GOT3 (cell line): ENCODE results near the gene DGKQ.

Experiments
- DNase-seq: peaks from one replicate; lab custom pipeline; 2025; ENCODE audit warnings: mixed read lengths; lab: John Stamatoyannopoulos, UW

Gene DGKQ

DNA sequence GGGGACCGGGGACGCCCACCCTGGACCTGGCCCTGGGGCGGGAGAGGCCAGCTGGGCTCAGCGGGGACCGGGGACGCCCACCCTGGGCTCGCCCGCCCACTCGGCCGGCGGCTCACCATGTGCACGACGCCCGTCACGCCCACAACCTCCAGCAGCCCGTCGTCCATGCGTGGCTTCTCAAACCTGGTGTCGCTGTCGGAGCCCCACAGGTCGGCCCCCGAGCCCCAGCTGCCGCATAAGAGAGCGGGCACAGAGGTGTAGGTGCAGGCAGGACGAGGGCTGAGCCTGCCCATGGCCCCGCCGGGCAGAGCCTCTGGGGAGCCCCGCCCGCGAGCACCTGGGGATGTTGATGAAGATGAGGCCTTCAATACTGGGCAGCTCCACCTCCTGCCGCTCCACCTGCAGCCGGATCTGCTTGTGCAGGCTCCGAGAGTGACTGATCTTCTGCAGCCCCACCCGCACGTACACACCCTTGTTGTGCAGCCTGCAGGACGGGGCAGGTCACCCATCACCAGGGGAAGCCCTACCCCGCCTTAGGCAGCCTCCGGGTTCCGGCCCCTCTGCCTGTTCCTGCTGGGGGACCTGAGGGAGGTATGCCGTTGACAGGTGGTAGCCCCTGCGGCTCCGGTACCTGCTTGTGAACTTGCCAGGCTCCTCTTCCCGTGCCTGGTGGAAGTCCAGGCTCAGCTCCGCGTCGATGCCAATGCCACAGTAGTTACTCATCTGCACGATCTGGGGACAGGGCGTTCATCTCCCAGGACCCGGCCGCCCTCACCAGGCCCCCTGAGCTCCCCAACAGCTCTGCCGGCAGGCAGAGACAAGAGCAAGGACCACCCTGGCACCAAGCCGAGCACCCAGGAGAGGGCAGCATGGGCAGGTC is 11.8 kb downstream of the DGKQ start:
- no peak for DNase-seq

DNA sequence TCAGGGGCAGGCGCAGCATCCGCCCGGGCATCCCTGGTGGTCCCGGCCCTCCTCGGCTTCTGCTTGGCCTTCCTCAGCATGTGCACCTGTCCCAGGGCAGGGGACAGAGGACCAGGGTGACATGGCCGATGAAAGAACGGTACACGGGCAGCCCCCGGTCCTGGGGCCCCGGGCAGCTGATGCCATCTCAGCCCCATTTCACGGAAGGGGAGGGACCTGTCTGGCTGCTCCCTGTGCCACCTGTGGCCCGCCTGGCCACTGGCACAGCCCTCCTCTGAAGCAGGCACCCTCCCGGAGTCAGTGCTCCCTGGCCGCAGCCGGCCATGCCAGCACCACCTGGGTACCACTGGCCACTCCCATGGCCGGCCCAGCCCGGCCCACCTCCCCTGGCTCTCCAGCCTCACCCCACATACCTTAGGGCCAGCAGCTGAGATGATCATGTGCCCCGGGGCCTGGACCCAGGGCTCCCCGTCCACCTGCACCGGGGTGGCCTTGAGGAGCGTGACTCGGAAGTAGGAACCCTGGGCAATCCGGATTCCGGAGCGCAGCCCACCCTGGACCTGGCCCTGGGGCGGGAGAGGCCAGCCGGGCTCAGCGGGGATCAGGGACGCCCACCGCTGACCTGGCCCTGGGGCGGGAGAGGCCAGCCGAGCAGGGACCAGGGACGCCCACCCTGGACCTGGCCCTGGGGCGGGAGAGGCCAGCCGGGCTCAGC is 12.6 kb downstream of the DGKQ start:
- DNase-seq, result no peak

DNA sequence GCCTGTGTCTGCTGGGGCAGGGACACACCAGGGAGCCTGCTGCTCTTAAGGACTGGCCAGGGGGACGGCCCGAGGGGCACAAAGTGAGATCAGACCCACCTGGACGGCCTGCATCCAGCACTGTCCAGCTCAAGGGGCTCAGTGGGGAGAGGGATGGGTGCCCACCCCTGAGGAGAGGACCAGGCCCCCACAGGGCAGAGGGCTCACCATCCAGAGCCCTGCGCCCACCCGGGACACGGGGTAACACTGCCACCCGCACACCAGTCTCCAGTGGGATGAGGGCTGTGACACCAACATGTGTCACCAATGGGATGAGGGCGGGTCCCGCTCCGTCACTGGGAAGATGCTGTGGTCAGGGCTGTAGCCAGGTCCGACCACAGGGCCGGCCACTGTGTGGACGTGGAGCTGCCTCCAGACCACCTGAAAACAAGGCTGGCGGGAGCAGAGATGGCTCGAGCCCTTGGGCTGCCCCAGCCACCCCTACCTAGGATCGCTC is 13.2 kb downstream of the DGKQ start:
- no peak for DNase-seq

DNA sequence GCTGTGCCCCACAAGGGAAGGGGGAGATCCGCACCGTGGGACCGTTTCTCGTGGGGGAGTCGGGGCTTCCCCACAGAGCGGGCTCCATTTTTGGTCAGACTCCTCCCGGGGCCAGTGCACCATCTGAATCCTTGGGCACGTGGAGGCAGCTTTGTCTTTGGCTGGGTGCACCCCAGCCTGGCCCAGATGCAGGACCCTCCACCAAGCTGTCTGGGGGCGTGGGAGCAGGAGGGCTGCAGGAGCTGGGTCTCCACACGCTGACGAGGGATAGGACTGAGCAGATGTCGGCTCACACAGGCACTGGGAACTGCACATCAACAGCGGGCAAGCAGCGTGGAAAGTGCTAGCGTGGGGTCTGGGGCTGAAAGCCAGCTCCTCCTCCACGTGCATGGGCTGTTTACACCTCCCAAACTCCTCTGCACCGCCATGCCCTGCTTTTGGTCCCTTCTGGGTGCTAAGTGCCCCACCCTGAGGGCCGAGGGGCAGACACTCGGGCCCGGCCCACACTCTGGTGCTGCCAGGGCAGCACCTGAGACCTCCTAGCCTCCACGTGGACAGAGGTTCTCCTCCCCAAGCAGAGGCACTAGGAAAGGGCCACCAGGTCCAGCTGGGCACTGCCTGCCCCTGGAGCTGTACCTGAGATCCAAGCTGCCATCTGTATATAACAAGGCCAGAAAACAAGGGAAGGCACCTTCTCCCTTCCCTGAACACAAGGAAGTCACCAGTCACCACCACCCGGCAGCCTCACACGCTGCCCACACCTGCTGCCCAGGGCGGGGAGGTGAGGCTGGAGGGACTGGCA is 13.8 kb downstream of the DGKQ start:
- DNase-seq, result no peak

DNA sequence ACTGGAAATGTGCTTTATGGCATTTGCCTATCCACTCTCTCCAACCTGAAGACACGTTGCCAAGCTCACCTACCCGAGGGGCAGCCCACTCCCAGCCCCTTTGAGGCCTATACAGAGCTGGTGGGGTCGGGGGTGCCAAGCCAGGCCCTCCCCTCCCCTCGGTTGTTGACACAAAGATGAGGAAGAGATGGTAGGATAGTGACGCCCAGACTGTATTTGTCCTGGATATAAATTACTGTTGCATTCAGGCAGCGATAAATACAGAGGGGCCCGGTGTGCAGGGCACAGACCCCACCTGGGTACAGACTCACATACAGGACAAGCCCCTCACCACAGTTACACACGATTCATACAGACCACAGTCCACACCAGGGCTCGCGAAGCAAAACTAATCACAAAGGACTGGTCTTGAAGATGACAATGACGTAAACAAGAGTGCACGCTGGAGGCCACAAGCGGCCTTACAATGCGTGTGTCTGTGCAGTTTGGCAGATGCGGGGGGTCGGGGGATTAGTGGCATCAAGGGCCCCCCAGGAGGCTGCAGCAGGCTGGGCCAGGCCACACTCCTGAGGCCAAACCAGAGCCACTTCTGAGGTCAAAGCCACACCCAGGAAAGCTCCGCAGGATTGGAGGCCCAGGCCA is 14.6 kb downstream of the DGKQ start:
- no peak for DNase-seq

DNA sequence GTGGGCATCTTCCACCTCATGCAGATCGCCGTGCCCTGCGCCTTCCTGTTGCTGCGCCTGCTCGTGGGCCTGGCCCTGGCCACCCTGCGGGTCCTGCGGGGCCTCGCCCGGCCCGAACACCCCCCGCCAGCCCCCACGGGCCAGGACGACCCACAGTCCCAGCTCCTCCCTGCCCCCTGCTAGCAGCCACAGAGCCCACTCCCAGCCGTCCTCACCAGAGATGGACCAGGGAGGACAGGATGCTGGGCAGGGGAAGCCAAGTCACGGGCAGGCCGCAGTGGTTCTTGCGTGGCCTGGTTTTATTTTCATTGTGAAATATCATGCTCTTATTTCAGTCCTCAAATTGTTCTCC is 15.1 kb downstream of the DGKQ start:
- no peak for DNase-seq

DNA sequence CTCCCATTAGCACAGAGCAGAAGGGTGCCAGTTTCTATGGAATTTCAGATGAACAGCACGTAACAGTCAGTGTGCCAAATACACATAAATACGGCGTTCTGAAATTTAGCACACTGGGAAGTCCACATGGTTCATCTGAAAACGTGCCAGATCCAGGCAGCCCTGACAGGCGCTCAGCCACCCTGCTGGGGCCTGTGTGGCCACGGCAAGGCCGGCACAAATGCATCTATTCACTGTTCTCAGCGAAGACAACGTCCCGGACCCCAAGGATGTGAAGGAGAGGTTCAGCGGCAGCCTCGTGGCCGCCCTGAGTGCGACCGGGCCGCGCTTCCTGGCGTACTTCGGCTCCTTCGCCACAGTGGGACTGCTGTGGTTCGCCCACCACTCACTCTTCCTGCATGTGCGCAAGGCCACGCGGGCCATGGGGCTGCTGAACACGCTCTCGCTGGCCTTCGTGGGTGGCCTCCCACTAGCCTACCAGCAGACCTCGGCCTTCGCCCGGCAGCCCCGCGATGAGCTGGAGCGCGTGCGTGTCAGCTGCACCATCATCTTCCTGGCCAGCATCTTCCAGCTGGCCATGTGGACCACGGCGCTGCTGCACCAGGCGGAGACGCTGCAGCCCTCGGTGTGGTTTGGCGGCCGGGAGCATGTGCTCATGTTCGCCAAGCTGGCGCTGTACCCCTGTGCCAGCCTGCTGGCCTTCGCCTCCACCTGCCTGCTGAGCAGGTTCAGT is 15.6 kb downstream of the DGKQ start:
- no peak for DNase-seq

DNA sequence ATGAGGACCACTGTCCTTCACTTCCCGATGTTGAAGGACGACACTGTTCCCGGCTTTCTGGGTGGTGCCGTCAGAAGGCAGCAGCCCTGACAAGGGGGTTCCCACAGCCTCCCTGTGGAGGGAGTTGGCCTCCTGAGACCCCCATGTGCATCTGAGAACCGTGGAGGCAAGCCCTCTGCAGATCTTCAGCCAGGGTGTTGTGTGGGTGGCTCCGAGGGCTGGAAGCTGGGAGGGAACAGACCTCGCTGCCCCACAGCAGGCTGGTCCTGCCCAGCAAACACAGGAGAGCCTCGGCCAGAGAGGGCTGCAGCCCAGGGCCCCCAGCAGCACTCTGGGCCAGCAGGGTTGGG is 16.2 kb downstream of the DGKQ start:
- DNase-seq, result no peak

DNA sequence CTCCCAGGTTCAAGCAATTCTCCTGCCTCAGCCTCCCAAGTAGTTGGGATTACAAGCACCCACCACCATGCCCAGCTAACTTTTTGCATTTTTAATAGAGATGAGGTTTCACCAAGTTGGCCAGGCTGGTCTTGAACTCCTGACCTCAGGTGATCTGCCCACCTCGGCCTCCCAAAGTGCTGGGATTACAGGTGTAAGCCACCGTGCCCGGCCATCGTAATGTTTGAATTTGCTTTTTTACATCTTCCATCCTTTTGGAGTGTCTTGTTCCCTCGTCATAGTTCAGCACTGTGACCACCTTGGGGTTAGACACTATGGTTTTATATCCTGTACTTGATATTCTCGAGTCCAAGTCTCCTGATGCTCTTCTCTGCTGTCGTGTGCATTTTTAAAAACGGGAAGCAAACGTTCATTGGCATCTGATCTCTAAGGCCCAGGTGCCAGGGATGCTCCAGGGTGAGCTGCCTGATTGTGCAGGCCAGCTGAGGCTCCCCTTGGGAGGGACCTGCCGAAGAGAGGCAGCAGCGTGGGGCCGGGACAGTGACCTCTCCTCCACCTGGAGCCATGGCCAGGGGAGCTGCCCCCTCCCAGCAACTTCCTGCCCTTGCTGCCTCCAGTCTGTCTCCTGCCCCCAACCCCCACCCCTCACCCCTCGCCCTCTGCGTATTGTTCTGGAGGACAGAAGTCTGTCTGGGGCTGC is 16.7 kb downstream of the DGKQ start:
- no peak for DNase-seq

DNA sequence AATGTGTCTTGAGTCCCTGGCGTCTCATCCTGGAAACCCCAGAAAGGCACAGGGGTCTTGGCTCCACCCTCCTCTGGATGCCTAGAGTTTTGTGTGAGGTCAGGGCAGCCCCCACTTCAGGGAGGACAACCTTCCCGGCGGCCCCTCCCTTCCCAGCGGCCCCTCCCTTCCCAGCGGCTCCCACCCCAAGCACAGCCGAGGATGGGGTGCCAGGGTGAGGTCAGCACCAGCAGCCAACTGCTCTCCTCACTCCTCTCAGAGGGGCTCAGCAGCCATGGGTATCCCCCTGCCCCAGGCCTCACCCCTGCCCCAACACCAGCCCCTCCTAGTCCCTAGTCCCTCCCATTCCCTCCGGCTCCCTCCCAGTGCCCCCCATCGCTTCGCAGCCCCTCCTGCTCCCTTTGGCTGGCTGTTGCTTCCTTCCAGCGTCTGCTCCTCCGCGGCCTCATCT is 17.4 kb downstream of the DGKQ start:
- no peak for DNase-seq

DNA sequence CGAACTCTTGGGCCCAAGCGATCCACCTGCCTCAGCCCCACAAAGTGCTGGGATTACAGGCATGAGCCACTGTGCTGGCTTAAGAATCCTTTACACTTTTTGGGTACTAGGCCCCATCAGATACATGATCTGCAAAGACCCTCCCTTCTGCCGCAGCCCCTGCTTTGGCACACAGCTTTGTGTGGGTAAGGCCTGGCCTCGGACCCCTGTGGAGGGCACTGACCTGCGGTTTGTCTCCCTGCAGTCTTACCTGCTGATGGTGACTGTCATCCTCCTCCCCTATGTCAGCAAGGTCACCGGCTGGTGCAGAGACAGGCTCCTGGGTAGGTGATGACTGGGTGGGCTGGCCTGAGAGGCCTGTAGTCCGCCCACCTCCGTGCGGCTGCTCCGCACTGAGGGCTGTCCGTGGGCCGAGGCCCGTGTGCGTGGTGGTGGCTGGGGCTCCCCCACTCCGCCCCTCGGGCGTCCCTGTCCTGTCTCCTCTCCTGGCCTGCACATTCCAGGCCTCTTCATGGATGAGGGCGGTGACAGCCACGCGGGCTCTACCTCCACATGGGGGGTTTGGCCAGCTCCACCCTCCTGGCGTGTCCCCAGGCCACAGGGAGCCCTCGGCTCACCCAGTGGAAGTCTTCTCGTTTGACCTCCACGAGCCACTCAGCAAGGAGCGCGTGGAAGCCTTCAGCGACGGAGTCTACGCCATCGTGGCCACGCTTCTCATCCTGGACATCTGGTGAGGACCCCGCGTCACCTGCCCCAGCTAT is 18.0 kb downstream of the DGKQ start:
- no peak for DNase-seq

DNA sequence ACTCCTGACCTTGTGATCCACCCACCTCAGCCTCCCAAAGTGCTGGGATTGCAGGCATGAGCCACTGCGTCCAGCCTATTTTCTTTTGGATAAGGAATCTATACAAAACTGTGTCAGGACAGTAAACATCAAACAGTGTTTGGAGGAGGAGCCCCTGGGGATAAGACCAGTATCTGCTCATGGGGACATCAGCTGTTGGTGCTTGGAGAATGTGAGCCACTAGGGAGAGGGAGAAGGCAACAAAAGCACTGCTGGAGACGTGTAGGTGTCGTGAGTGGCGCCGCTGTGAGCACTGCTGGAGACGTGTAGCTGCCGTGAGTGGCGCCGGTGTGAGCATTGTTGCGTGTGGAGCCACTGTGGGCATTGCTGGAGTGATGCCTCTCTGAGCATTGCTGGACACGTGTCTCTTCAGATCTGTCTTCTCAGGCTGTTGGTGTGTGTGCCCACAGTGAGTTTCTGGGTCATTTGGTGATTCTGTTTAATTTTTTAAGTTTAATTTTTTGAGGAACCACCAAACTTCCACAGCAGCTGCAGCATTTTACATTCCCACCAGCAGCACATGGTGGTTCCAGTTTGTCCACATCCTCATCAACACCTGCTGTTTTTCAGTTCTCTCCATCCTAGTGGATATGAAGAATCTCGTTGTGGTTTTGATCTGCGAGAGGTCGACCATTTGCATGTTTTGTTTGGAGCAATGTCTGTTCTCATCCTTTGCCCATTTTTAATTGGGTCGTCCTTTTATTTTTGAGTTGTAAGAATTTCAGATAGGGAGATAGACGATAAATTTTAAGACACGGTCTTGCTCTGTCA is 19.0 kb downstream of the DGKQ start:
- no peak for DNase-seq

DNA sequence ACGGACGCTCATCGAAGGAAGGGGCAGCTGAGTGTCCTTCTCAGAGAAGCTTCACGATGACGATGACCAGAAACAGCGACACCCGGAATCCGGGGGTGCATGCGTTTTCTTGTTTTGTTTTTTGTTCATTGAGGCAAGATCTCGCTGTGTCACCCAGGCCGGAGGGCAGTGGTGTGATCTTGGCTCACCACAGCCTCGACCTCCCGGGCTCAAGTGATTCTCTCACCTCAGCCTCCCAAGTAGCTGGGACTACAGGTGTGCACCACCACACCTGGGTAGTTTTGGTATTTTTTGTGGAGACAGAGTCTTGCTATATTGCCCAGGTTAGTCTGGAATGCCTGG is 19.8 kb downstream of the DGKQ start:
- DNase-seq, result no peak

DNA sequence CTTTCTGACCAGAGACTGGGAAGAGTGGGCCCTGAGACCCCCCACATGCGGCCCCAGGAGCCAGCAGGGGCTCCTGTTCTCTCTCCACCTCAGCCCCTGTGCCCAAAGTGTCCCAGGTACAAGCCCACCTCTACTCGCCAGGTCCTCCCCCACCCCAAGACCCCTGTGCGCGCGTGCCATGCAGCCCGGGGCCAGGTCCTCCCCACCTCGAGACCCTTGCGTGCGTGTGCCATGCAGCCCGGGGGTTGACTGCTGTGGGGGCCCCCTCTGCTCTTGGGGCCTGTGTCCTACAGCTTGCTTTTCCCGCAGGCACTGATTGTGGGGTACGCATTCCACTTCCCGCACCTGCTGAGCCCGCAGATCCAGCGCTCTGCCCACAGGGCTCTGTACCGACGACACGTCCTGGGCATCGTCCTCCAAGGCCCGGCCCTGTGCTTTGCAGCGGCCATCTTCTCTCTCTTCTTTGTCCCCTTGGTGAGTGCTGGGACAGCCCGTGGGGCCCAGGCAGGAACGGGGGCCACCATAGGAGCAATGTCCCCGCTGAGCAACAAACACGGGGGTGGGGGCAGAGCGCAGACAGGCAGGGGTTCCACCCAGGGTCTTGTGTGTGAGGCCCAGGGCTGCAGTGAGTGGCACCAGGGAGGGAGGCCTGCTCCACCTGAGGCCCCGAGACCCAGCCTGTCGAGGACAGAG is 20.3 kb downstream of the DGKQ start:
- DNase-seq, result no peak

DNA sequence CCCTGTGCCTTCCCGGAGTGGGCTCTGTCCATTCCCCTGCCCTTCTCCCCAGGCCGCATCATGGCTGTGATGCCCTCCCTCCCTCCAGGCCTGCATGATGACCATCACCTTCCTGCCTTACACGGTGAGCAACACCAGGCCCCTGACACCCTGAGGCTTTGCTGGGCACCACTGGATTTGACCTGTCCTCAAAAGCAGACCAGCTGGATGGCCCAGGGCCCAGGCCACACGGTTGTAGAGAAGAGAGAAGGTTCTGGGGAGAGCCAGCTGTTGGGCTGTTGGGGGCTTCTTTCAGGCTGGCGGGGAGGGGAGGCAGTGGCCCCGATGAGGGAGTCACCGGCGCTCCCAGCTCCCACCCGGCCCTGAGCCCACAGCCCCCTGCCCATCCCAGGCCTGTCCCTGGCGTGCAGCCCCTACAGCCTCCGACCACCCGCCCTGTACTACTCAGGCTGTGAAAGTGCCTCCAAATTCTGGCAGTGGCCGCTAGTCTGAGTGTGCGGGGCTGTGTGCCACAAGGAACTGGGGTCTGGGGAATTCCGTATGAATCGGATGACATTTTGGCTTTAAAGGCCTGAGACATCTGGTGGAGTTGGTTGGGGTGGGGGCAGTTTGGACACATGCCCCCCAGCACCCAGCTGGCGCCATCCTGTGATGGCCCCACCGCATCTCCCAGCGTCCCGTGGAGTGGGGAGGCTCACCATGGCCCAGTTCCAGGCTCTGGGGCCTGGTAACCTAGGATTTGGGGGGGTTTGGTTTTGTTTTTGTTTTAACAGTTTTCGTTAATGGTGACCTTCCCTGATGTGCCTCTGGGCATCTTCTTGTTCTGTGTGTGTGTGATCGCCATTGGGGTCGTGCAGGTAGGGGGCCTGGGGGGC is 21.5 kb downstream of the DGKQ start:
- no peak for DNase-seq

DNA sequence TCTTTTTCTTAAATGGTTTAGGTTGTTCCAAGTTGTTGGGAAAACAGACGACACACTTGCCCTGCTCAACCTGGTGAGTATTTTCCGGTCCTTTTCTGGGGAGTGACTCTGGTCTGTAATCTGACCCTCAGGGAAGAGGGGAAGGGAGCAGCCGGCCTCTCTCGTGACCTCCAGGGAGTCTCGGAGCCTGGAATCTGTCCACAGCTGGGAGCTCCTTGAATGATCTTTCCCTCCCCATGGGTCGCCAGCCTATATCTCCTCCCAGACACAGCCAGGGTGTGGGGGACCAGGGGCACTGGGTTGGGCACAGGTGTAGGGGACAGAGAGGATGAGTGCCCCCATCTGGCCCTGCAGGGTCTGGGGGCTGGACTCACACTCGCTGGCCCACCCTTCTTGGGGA is 22.2 kb downstream of the DGKQ start:
- no peak for DNase-seq

DNA sequence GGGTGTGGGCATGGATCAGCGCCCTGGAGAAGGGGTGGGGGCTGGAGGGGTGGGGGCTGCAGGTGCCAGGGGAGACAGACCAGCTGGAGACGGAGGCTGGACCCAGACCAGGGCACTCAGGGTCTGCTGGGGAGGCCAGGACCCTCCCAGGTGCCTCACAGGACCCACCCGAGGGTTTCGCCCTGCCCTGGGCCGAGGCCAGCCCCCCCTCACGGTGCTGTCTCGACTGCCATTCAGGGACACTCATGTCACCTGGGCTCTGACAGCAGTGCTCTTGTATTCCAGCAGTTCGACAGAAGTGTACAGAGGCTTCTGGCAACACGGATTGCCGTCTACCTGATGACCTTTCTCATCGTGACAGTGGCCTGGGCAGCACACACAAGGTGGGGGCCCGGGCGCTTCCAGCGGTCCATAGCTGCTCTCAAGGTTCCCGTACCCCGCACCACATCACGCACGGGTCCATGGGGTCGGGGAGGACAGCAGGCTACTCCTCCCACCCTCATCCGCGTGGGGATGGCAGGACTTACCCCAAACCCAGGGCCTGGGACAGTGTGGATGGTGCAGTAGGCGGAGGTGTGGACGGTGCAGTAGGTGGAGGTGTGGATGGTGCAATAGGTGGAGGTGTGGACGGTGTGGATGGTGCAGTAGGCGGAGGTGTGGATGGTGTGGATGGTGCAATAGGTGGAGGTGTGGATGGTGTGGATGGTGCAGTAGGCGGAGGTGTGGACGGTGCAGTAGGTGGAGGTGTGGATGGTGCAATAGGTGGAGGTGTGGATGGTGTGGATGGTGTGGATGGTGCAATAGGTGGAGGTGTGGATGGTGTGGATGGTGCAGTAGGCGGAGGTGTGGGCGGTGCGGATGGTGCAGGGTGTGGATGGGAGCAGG is 23.0 kb downstream of the DGKQ start:
- no peak for DNase-seq
